Keratinocyte (primary cell): ENCODE measurements around the gene CCDC33. TPM values are rescaled to one million over a fixed set of nuclear protein-coding genes. Genes with fewer than 3 reads are reported as not detected.

Experiments used
- DNase-seq: peaks from one replicate; pipeline ENCODE4 v3.0.0-alpha.2; 2011; ENCODE audit warnings: low read depth, missing footprints, low spot score
- FAIRE-seq: peaks from 2 replicates; lab custom pipeline; 2011; peaks lifted over from hg19 to GRCh38; lab: Jason Lieb, UNC
- H2AFZ ChIP-seq: 2 replicates; pipeline ENCODE4 v1.6.0; 2012; ENCODE audit warnings: low read length, control low read depth, inconsistent platforms; ENCODE audit not compliant: control insufficient read depth
- H3K27ac ChIP-seq: 2 replicates; pipeline ENCODE4 v1.5.1; 2011; ENCODE audit warnings: low read length; ENCODE audit not compliant: control insufficient read depth, insufficient read depth
- H3K27me3 ChIP-seq: 3 replicates; pipeline ENCODE4 v1.6.0; 2011; ENCODE audit warnings: low read length; ENCODE audit not compliant: control insufficient read depth, insufficient read depth; ENCODE audit errors: extremely low read depth
- H3K36me3 ChIP-seq, 2 experiments: 2 replicates in 1 of 2; 3 replicates in 1 of 2; pipeline ENCODE4 v1.5.1; 2011; ENCODE audit warnings: low read length in 2 of 2, mild to moderate bottlenecking in 1 of 2; ENCODE audit not compliant: control insufficient read depth in 2 of 2, insufficient read depth in 2 of 2; ENCODE audit errors: extremely low read depth in 1 of 2
- H3K4me1 ChIP-seq: 3 replicates; pipeline ENCODE4 v1.5.1; 2011; ENCODE audit warnings: low read length; ENCODE audit not compliant: control insufficient read depth, insufficient read depth; ENCODE audit errors: extremely low read depth
- H3K4me2 ChIP-seq: 3 replicates; pipeline ENCODE4 v1.6.0; 2011; ENCODE audit warnings: low read depth, low read length; ENCODE audit not compliant: control insufficient read depth, insufficient read depth; ENCODE audit errors: extremely low read depth
- H3K4me3 ChIP-seq, 3 experiments: fragments of 200-600 bp in 1 of 3; sonication (generic) in 1 of 3; 2 replicates in 2 of 3; 3 replicates in 1 of 3; pipeline ENCODE4 v1.5.1; 2011 to 2016; ENCODE audit warnings: low read length in 3 of 3, mild to moderate bottlenecking in 3 of 3, control low read depth in 2 of 3, inconsistent platforms in 1 of 3, low read depth in 1 of 3, mixed read lengths in 1 of 3, mixed run types in 1 of 3, moderate library complexity in 1 of 3; ENCODE audit not compliant: control insufficient read depth in 2 of 3, insufficient read depth in 2 of 3; ENCODE audit errors: extremely low read depth in 1 of 3
- H3K79me2 ChIP-seq: 2 replicates; pipeline ENCODE4 v1.6.0; 2012; ENCODE audit warnings: low read length; ENCODE audit not compliant: control insufficient read depth, insufficient read depth
- H3K9ac ChIP-seq: 3 replicates; pipeline ENCODE4 v1.6.0; 2011; ENCODE audit warnings: low read length; ENCODE audit not compliant: control insufficient read depth, insufficient read depth; ENCODE audit errors: extremely low read depth
- H3K9me1 ChIP-seq: 3 replicates; pipeline ENCODE4 v1.6.0; 2011; ENCODE audit warnings: low read length; ENCODE audit not compliant: control insufficient read depth, insufficient read depth; ENCODE audit errors: extremely low read depth
- H3K9me3 ChIP-seq: 2 replicates; pipeline ENCODE4 v1.5.1; 2012; ENCODE audit warnings: low read depth, low read length; ENCODE audit not compliant: control insufficient read depth
- H4K20me1 ChIP-seq: 3 replicates; pipeline ENCODE4 v1.6.0; 2011; ENCODE audit warnings: low read length; ENCODE audit not compliant: control insufficient read depth, insufficient read depth; ENCODE audit errors: extremely low read depth
- CTCF ChIP-seq, 3 experiments: IDR thresholded peaks in 1 of 3; conservative IDR thresholded peaks in 1 of 3; optimal IDR thresholded peaks in 1 of 3; 2 replicates in 2 of 3; 3 replicates in 1 of 3; pipeline versions ENCODE3 to v1.5.1; 2011; ENCODE audit warnings: low read length in 3 of 3, mild to moderate bottlenecking in 3 of 3, moderate library complexity in 2 of 3, control low read depth in 1 of 3, inconsistent platforms in 1 of 3; ENCODE audit not compliant: insufficient read depth in 2 of 3; ENCODE audit errors: extremely low read depth in 1 of 3
- EZH2 ChIP-seq: IDR thresholded peaks from one replicate; pipeline ENCODE4 v1.6.1; 2012; ENCODE audit warnings: inconsistent platforms, mild to moderate bottlenecking, low read length, moderate library complexity
- dilution Hi-C: fragments of 300-500 bp; cut with MboI; formaldehyde crosslinking; loops from one replicate; pipeline ENCODE4 v1.7.0; 2020; ENCODE audit warnings: low sequenced_read_pairs; ENCODE audit not compliant: extremely low pct_ligation_motif_present
- polyA plus RNA-seq, 5 experiments: library from polyadenylated mRNA; depleted of rRNA in 3 of 5; stranded (reverse) in 3 of 5; stranded (forward) in 1 of 5; unstranded in 1 of 5; fragments of >200 nt; gene quantifications; 1 replicate in 1 of 5; 2 replicates in 3 of 5; 3 replicates in 1 of 5; pipeline versions ENCODE4 v1.2.1 to v1.2.3, GENCODE V29; 2011 to 2012; ENCODE audit warnings: missing spikeins in 2 of 5, low read depth in 1 of 5, low replicate concordance in 1 of 5

Gene CCDC33
- polyA plus RNA-seq, 1 donor (not counting 4 experiments of a cell fraction or from before 2014, with no cell fraction given) = not detected

- Histone ChIP-seq H3K4me2 (no peak overlapping the region), H2AFZ (no peak overlapping the region), H3K9ac (no peak overlapping the region), H3K9me1 (no peaks in the 10 kb centered on the region), H3K4me1 (no peaks in the 10 kb centered on the region), H3K27ac (no peak overlapping the region), H3K4me3 (no peak overlapping the region), H3K27me3 (peaks cover 12% of the 10 kb centered on the region), H3K79me2 (no peaks in the 10 kb centered on the region), H3K9me3 (no peaks in the 10 kb centered on the region), H4K20me1 (peaks cover 3% of the 10 kb centered on the region), H3K36me3 (no peaks in the 10 kb centered on the region)
- no peak for DNase-seq
- dilution Hi-C loops = no loop called here
- FAIRE-seq = no peak
- no peak for TF ChIP-seq CTCF (optimal IDR thresholded peaks at IDR 0.05 in 1 of 3, IDR thresholded peaks at IDR 0.05 in 1 of 3, conservative IDR thresholded peaks at IDR 0.05 in 1 of 3; ENCODE audit: extremely low read depth in 1 of 3, insufficient read depth in 2 of 3, low read length in 3 of 3)
- no peak for TF ChIP-seq EZH2
Observed at GRCh38 chr15:74332011-74332410, 95.9 kb downstream of the CCDC33 start.

GRCh38 chr15:74332611-74333010 lies 96.5 kb downstream of the CCDC33 start:
- H3K27me3 ChIP-seq = peaks cover 12% of the 10 kb centered on the region
- H3K4me1 ChIP-seq = no peaks in the 10 kb centered on the region
- H3K4me3 ChIP-seq = no peak overlapping the region
- H3K9me3 ChIP-seq = no peaks in the 10 kb centered on the region
- no peaks in the 10 kb centered on the region for H3K9me1 ChIP-seq
- dilution Hi-C loops = no loop called here
- H3K4me2 ChIP-seq = no peak overlapping the region
- H2AFZ ChIP-seq = no peak overlapping the region
- FAIRE-seq (no peak), DNase-seq (no peak)
- no peaks in the 10 kb centered on the region for H3K79me2 ChIP-seq
- H3K36me3 ChIP-seq = no peaks in the 10 kb centered on the region
- peaks cover 3% of the 10 kb centered on the region for H4K20me1 ChIP-seq
- H3K27ac ChIP-seq = no peak overlapping the region
- TF ChIP-seq CTCF (optimal IDR thresholded peaks at IDR 0.05 in 1 of 3, IDR thresholded peaks at IDR 0.05 in 1 of 3, conservative IDR thresholded peaks at IDR 0.05 in 1 of 3; ENCODE audit: extremely low read depth in 1 of 3, insufficient read depth in 2 of 3, low read length in 3 of 3) (no peak), EZH2 (no peak)
- H3K9ac ChIP-seq = no peak overlapping the region
